ENCODE results near the gene GLO1. TPM values are rescaled to one million over a fixed set of nuclear protein-coding genes. Genes with fewer than 3 reads are reported as not detected.

The GLO1 gene
- total RNA-seq, 1 donor from 2014 or later, result 202 TPM

- H3K4me3 ChIP-seq (ENCODE audit: low read depth, low read length), result no peak overlapping the region
- TF ChIP-seq, protein P1, sequence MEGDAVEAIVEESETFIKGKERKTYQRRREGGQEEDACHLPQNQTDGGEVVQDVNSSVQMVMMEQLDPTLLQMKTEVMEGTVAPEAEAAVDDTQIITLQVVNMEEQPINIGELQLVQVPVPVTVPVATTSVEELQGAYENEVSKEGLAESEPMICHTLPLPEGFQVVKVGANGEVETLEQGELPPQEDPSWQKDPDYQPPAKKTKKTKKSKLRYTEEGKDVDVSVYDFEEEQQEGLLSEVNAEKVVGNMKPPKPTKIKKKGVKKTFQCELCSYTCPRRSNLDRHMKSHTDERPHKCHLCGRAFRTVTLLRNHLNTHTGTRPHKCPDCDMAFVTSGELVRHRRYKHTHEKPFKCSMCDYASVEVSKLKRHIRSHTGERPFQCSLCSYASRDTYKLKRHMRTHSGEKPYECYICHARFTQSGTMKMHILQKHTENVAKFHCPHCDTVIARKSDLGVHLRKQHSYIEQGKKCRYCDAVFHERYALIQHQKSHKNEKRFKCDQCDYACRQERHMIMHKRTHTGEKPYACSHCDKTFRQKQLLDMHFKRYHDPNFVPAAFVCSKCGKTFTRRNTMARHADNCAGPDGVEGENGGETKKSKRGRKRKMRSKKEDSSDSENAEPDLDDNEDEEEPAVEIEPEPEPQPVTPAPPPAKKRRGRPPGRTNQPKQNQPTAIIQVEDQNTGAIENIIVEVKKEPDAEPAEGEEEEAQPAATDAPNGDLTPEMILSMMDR (conservative IDR thresholded peaks at IDR 0.05; ENCODE audit: low read depth, low read length), result no peak
- no peak for DNase-seq (ENCODE audit: low read depth)
Measured at GRCh38 chr6:38634518-38634917, 68.4 kb downstream of the GLO1 start.

DNA sequence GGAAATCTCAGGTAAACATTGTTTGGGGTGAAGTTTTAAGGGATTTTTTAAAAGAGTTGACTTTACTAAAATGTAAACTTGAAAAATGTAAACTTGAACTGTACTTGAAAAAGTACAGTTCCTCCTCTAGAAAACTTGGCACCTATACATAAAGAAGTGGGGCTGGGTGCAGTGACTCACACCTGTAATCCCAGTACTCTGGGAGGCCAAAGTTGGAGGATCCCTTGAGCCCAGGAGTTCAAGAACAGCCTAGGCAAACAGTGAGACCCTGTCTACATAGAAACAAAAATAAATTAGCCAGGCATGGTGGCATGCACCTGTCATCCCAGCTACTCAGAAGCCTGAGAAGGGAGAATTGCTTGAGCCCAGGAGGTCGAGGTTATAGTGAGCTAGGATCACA lies 70.5 kb downstream of the GLO1 start:
- no peak overlapping the region for H3K4me3 ChIP-seq (ENCODE audit: low read depth, low read length)
- no peak for DNase-seq (ENCODE audit: low read depth)
- TF ChIP-seq, protein P1 (conservative IDR thresholded peaks at IDR 0.05; ENCODE audit: low read depth, low read length), result no peak

- DNase-seq (ENCODE audit: low read depth), result no peak
- no peak overlapping the region for H3K4me3 ChIP-seq (ENCODE audit: low read depth, low read length)
- TF ChIP-seq, protein P1 (conservative IDR thresholded peaks at IDR 0.05; ENCODE audit: low read depth, low read length), result no peak
Measured at GRCh38 chr6:38631186-38631783, 71.7 kb downstream of the GLO1 start.

Other genes with a start within 250 kb of the GLO1 start
- gene BTBD9, start 63.2 kb downstream of the GLO1 start, total RNA-seq, result 2.9 TPM in 2 replicates
- not detected in 2 replicates for gene DNAH8, start 12.2 kb upstream of the GLO1 start, total RNA-seq